SU-DHL-6 (cell line): ENCODE results near the gene IQCE.

Experiments used
- EZH2phosphoT487 ChIP-seq: fragments of 200-600 bp; sonication (generic), shearing (Covaris generic); conservative IDR thresholded peaks from 2 replicates; pipeline ENCODE4 v1.6.1; 2018; ENCODE audit warnings: mild to moderate bottlenecking, antibody characterized with exemption, low read length, moderate library complexity, mixed read lengths
- TF ChIP-seq, protein P1 (sequence below): fragments of 200-600 bp; sonication (generic); IDR thresholded peaks from one replicate; pipeline ENCODE4 v1.5.1; 2017; ENCODE audit warnings: antibody characterized with exemption, mild to moderate bottlenecking, low read length, moderate library complexity; ENCODE audit not compliant: insufficient read depth, poor library complexity, severe bottlenecking

DNA sequence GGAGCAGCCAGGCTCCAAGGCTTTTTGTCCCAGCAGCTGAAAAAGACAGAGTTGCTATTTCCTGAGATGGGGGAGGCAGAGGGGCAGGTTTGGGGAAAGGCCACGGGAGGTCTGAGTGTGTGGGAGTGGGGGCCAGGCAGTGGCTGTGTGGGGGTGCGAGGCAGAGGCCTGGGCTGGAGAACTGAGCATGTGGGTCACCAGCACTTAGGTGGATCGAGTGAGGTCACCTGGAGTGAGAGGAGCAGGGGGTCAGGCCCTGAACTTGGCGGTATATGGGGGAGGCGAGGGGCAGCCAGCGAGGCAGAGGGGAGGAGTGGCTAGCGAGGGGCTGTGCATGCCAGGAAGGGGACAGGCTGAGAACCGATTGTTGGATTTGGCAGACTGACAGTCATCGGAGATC lies 28.4 kb downstream of the IQCE start:
- TF ChIP-seq EZH2phosphoT487 = no peak
- TF ChIP-seq, protein P1, sequence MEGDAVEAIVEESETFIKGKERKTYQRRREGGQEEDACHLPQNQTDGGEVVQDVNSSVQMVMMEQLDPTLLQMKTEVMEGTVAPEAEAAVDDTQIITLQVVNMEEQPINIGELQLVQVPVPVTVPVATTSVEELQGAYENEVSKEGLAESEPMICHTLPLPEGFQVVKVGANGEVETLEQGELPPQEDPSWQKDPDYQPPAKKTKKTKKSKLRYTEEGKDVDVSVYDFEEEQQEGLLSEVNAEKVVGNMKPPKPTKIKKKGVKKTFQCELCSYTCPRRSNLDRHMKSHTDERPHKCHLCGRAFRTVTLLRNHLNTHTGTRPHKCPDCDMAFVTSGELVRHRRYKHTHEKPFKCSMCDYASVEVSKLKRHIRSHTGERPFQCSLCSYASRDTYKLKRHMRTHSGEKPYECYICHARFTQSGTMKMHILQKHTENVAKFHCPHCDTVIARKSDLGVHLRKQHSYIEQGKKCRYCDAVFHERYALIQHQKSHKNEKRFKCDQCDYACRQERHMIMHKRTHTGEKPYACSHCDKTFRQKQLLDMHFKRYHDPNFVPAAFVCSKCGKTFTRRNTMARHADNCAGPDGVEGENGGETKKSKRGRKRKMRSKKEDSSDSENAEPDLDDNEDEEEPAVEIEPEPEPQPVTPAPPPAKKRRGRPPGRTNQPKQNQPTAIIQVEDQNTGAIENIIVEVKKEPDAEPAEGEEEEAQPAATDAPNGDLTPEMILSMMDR = no peak
